ENCODE results near the gene ADIPOQ. TPM values are rescaled to one million over a fixed set of nuclear protein-coding genes. Genes with fewer than 3 reads are reported as not detected.
"Not testable (repeated sequence)": the region's sequence is repeated elsewhere in the genome, so short reads cannot be mapped to it uniquely, and the experiment has no call there.

ADIPOQ gene
- total RNA-seq = not detected

GRCh38 chr3:186842426-186843038 lies at the start of gene ADIPOQ:
Gene ADIPOQ, plus strand, starts transcription at chr3:186842710. Its CDS starts 10,349 bp downstream, at chr3:186853059.
- H3K27ac Mint-ChIP-seq = no peak within 1 kb of the TSS
- ATAC-seq = no peak
- no peaks in the 10 kb centered on the region for H3K36me3 Mint-ChIP-seq
- DNase-seq (ENCODE audit: low spot score in 2 of 2) = no peak
- no peaks in the 10 kb centered on the region for H3K9me3 Mint-ChIP-seq

- DNase-seq (ENCODE audit: low spot score in 2 of 2) (no peak), ATAC-seq (no peak)
- H3K9me3 Mint-ChIP-seq = no peaks in the 10 kb centered on the region
- no peak overlapping the region for H3K27ac Mint-ChIP-seq
- H3K36me3 Mint-ChIP-seq = peaks cover 16 to 17% of the 10 kb centered on the region in 2 donors
These were observed 44.2 kb upstream of the ADIPOQ start for GRCh38 chr3:186798239-186798874.

- DNase-seq (ENCODE audit: low spot score in 2 of 2) (no peak), ATAC-seq (no peak)
- no peaks in the 10 kb centered on the region for H3K9me3 Mint-ChIP-seq
- peak overlapping the region in 1 of 2 donors; percentile 55 for H3K27ac Mint-ChIP-seq
- peaks cover 18 to 25% of the 10 kb centered on the region in 2 donors for H3K36me3 Mint-ChIP-seq
These were observed 42.2 kb upstream of the ADIPOQ start for GRCh38 chr3:186800285-186800684.

- ATAC-seq (no peak), DNase-seq (ENCODE audit: low spot score in 2 of 2) (no peak)
- peak overlapping the region in 1 of 2 donors; percentile 9 for H3K27ac Mint-ChIP-seq
- peaks cover 21 to 36% of the 10 kb centered on the region in 2 donors for H3K36me3 Mint-ChIP-seq
- H3K9me3 Mint-ChIP-seq = no peaks in the 10 kb centered on the region
These were observed 39.8 kb upstream of the ADIPOQ start for GRCh38 chr3:186802701-186803100.

GRCh38 chr3:186803447-186803846 lies 39.1 kb upstream of the ADIPOQ start:
- peaks cover 21 to 34% of the 10 kb centered on the region in 2 donors for H3K36me3 Mint-ChIP-seq

GRCh38 chr3:186806089-186807055 lies 36.1 kb upstream of the ADIPOQ start, which contains the start of gene RFC4:
Gene RFC4, minus strand, starts transcription at chr3:186806482. Its CDS starts 1,769 bp downstream, at chr3:186804713.
- no peaks in the 10 kb centered on the region for H3K9me3 Mint-ChIP-seq
- H3K27ac Mint-ChIP-seq = peak within 1 kb of the TSS; percentile 91

More at GRCh38 chr3:186803447-186803846, 39.1 kb upstream of the ADIPOQ start:
- DNase-seq (ENCODE audit: low spot score in 2 of 2); H3K27ac Mint-ChIP-seq; ATAC-seq; H3K9me3 Mint-ChIP-seq: not testable (repeated sequence)

GRCh38 chr3:186807231-186807630 lies 35.3 kb upstream of the ADIPOQ start:
- Mint-ChIP-seq H3K27ac (peak overlapping the region; percentile 91), H3K9me3 (no peaks in the 10 kb centered on the region), H3K36me3 (peaks cover 13 to 29% of the 10 kb centered on the region in 2 donors)
- ATAC-seq (peak in 1 of 2 donors; percentile 6), DNase-seq (ENCODE audit: low spot score in 2 of 2) (no peak)

More at GRCh38 chr3:186806089-186807055, 36.1 kb upstream of the ADIPOQ start, which contains the start of gene RFC4:
- DNase-seq (ENCODE audit: low spot score in 2 of 2) (peak; percentile 83 to 86), ATAC-seq (peak; percentile 92 to 93)
- peaks cover 13 to 29% of the 10 kb centered on the region in 2 donors for H3K36me3 Mint-ChIP-seq

- DNase-seq (ENCODE audit: low spot score in 2 of 2) (no peak), ATAC-seq (no peak)
- Mint-ChIP-seq H3K9me3 (no peaks in the 10 kb centered on the region), H3K27ac (no peak overlapping the region), H3K36me3 (peaks cover 1 to 19% of the 10 kb centered on the region in 2 donors)
These were observed 32.0 kb upstream of the ADIPOQ start for GRCh38 chr3:186810336-186810996.

GRCh38 chr3:186811313-186811712 lies 31.2 kb upstream of the ADIPOQ start:
- peaks cover 0 to 10% of the 10 kb centered on the region in 2 donors for H3K36me3 Mint-ChIP-seq
- H3K27ac Mint-ChIP-seq; DNase-seq (ENCODE audit: low spot score in 2 of 2); ATAC-seq; H3K9me3 Mint-ChIP-seq: not testable (repeated sequence)

GRCh38 chr3:186814100-186814499 lies 28.4 kb upstream of the ADIPOQ start:
- H3K27ac Mint-ChIP-seq = no peak overlapping the region
- DNase-seq (ENCODE audit: low spot score in 2 of 2) (no peak), ATAC-seq (no peak)
- H3K9me3 Mint-ChIP-seq = no peaks in the 10 kb centered on the region
- H3K36me3 Mint-ChIP-seq = no peaks in the 10 kb centered on the region

GRCh38 chr3:186815435-186815834 lies 27.1 kb upstream of the ADIPOQ start:
- DNase-seq (ENCODE audit: low spot score in 2 of 2) = no peak
- H3K9me3 Mint-ChIP-seq = no peaks in the 10 kb centered on the region
- no peaks in the 10 kb centered on the region for H3K36me3 Mint-ChIP-seq
- peak overlapping the region in 1 of 2 donors; percentile 46 for H3K27ac Mint-ChIP-seq
- no peak for ATAC-seq

GRCh38 chr3:186818516-186818915 lies 24.0 kb upstream of the ADIPOQ start:
- no peaks in the 10 kb centered on the region for H3K9me3 Mint-ChIP-seq
- no peak overlapping the region for H3K27ac Mint-ChIP-seq
- no peaks in the 10 kb centered on the region for H3K36me3 Mint-ChIP-seq
- DNase-seq (ENCODE audit: low spot score in 2 of 2) = no peak
- no peak for ATAC-seq

GRCh38 chr3:186818956-186819355 lies 23.6 kb upstream of the ADIPOQ start:
- H3K9me3 Mint-ChIP-seq = no peaks in the 10 kb centered on the region
- no peaks in the 10 kb centered on the region for H3K36me3 Mint-ChIP-seq
- ATAC-seq (no peak), DNase-seq (ENCODE audit: low spot score in 2 of 2) (no peak)
- no peak overlapping the region for H3K27ac Mint-ChIP-seq

- ATAC-seq (no peak), DNase-seq (ENCODE audit: low spot score in 2 of 2) (peak in 1 of 2 donors; percentile 32)
- Mint-ChIP-seq H3K27ac (no peak overlapping the region), H3K36me3 (peaks cover 4 to 15% of the 10 kb centered on the region in 2 donors), H3K9me3 (no peaks in the 10 kb centered on the region)
These were observed 20.8 kb upstream of the ADIPOQ start for GRCh38 chr3:186821429-186822387.

GRCh38 chr3:186822388-186822759 lies 20.1 kb upstream of the ADIPOQ start:
- peaks cover 5 to 15% of the 10 kb centered on the region in 2 donors for H3K36me3 Mint-ChIP-seq
- not testable (repeated sequence) for ATAC-seq; DNase-seq (ENCODE audit: low spot score in 2 of 2); H3K9me3 Mint-ChIP-seq; H3K27ac Mint-ChIP-seq
